HG03045 (cell line): ENCODE measurements around the gene ADAMTS16.

Experiments
- ATAC-seq: cut with Tn5 transposase; IDR thresholded peaks from one replicate; pipeline ENCODE4 v1.9.1; 2021; ENCODE audit warnings: mild to moderate bottlenecking, moderate library complexity; ENCODE audit not compliant: unreplicated experiment

ADAMTS16 gene

GRCh38 chr5:5220901-5221631, 80.9 kb downstream of the ADAMTS16 start:
- ATAC-seq = no peak

GRCh38 chr5:5221724-5222123, 81.6 kb downstream of the ADAMTS16 start:
- ATAC-seq = no peak

DNA sequence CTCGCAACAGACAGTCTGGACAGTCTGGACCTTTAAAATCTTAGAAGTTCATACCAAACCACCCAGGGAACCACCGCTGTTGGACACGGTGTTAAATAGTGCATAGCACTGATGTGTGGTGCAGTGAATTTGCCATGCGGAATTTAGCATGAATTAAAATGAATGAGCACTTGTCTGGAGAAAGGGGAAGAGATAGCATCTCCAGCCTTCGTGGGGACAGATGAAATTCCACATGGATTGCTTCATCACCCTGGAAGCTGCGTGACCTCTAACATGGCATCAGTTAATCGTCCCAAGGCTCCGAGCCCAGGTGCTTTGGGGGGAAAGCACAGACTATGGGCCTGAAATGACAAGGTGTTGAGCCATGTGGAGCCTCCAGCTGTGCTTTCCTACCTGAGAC, 91.4 kb downstream of the ADAMTS16 start:
- ATAC-seq = no peak

GRCh38 chr5:5234912-5235311, 94.8 kb downstream of the ADAMTS16 start:
- ATAC-seq = no peak

DNA sequence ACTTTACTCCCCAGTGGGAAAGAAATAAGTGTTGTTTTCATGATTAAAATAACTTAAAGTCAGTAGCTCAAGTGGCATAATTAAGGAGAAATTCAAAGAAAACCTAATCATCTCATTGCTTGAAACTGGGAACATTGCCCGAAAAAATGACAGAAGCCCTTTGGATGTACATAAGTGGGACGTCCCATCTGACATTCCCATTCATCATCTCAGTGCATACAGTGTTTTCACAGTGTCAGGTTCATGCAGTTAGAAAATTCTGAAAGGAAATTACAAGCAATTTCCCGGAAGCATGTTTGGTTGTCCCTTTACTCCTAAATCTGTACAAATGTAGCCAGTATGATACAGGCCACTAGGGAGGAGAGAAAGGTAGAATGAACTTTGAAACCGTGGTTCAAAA, 95.6 kb downstream of the ADAMTS16 start:
- no peak for ATAC-seq

GRCh38 chr5:5239191-5239590, 99.1 kb downstream of the ADAMTS16 start:
- ATAC-seq = no peak

- no peak for ATAC-seq
These were observed 100.1 kb downstream of the ADAMTS16 start for GRCh38 chr5:5240234-5240633.

DNA sequence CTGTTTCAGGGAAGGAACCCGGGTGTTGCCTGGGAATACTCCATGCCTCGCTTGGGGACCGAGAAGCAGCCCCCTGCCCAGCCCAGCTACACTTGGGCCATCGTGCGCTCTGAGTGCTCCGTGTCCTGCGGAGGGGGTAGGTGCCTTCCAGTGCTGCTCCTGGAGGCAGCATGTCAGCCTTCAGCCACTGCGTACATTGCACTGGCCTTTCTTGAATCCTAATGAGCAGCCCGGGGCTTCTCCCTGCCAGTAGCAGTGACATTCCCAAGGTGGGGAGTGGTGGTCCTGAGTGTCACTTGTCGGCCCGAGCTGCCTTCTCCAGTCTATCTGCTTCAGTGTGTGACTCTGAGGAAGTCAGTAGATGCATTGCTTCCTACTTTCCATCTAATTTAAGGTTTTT, 101.9 kb downstream of the ADAMTS16 start:
- no peak for ATAC-seq

DNA sequence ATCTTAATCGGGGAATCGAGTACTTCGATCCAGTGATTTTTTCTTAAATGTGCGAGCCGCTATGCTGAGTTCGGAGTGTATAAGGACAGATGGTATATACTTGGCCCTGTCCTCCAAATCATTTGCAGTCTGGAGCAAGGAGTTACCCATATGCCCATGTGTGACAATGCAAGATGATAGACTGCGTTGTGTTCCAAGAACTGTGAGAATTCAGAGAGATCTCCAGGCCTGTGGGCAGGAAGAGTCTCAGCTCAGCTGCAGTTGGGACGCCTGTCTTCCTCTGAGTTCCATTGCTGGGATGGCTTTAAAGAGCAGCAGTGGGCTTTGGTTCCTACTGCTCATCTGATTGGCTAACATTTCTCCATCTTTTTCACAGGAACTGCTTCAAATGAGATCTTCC, 106.6 kb downstream of the ADAMTS16 start:
- no peak for ATAC-seq

GRCh38 chr5:5250758-5251157, 110.6 kb downstream of the ADAMTS16 start:
- ATAC-seq = no peak

DNA sequence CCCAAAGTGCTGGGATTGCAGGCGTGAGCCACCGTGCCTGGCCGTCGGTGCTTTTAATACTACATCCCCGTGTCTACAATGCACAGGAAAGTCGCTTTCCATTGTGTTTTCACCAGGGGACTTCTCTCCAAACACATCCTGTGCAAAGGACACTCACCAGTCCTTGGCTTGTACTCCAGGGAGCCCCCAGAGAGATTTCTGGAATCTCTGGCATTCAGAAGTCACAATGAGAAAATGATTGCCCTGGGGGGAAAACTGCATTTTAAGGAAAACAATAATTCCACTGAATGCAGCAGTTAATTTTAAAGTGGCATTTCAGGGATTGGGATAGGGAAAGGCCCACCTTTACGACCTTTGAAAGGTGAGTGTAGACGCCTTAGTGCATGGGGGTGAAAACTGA, 112.0 kb downstream of the ADAMTS16 start:
- no peak for ATAC-seq

GRCh38 chr5:5257353-5257752, 117.2 kb downstream of the ADAMTS16 start:
- ATAC-seq = no peak

GRCh38 chr5:5258564-5258963, 118.4 kb downstream of the ADAMTS16 start:
- ATAC-seq = no peak

GRCh38 chr5:5264727-5265126, 124.6 kb downstream of the ADAMTS16 start:
- no peak for ATAC-seq

DNA sequence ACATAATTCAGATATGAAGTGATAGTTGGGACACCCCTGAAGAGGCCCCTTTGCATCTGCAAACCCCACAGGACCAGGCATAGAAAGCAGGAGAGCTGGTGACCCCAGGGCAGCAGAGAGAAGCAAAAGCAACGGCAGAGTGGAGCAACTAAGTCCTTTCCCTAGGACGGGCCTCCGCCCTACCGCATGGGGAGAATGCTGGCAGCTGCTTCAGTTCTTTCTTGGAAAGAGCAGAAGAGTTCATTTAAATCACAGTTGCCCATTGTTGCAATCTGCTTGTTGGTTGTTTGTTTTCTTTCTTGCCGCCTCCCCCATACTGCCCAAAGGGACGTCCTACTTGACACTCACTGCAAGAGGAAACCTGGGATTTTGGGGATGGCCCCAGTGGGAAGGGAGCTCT, 126.2 kb downstream of the ADAMTS16 start:
- ATAC-seq = no peak

GRCh38 chr5:5270161-5270560, 130.0 kb downstream of the ADAMTS16 start:
- ATAC-seq = no peak

GRCh38 chr5:5270958-5271785, 131.0 kb downstream of the ADAMTS16 start:
- no peak for ATAC-seq

DNA sequence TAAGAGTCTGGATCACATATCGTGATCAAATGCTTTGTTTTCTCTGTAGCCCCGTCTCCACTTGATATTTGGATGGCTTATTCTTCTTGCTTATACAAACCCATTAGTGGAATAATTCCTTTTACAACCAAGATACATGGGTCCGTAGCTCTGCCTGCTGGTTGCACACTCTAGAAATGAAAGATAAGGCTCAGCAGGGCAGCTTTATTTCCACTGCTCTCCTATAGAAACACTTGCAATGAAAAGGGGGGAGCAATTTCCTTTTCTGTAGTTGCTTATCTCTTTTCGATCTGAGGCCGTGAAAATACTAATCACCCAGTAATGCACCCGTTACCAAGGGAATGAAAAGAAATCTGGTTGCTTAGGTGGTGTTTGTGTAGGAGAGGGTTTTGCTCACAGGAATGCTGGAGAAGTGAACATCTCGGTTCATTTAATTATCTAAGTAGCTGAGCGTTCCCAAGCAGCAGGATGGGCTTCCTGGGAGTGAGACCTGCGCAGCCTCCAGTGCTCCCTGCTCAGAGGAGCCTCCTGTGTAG, 131.7 kb downstream of the ADAMTS16 start:
- ATAC-seq = no peak

GRCh38 chr5:5273398-5273797, 133.3 kb downstream of the ADAMTS16 start:
- no peak for ATAC-seq

- ATAC-seq = no peak
These were observed 133.8 kb downstream of the ADAMTS16 start for GRCh38 chr5:5273976-5274375.

GRCh38 chr5:5275211-5275610, 135.1 kb downstream of the ADAMTS16 start:
- ATAC-seq = no peak

DNA sequence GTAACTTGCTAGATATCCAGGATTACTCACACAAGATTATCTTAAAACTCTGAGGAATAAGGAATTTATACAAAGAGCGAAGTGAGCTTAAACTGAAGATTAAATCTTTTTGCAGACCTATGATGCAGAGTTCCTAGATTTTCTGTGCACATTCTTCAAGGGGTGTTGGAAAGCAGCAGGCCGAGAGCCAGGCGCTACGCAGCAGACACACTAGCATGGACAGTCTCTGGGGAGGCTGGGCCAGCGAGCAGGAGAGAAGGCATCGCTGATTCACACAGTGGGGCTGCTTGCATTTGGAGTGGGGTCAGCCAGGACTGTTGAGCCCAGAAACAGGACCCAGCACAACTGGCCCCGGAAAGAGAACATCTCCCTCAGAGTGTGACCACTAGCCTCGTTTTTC, 136.3 kb downstream of the ADAMTS16 start:
- no peak for ATAC-seq
